H7 (cell line): ENCODE results near the gene POLD2. TPM values are rescaled to one million over a fixed set of nuclear protein-coding genes. Genes with fewer than 3 reads are reported as not detected.

Experiments
- DNase-seq: peaks from one replicate; pipeline ENCODE4 v3.0.0; 2012
- H3K27me3 ChIP-seq: 2 replicates; pipeline ENCODE4 v1.6.0; 2011; ENCODE audit warnings: mild to moderate bottlenecking, low read length; ENCODE audit not compliant: control insufficient read depth, insufficient read depth
- H3K36me3 ChIP-seq: replicated peaks from 2 replicates; pipeline ENCODE4 v1.5.1; 2011; ENCODE audit warnings: low read length; ENCODE audit not compliant: control insufficient read depth, insufficient read depth
- H3K4me3 ChIP-seq: 2 replicates; pipeline ENCODE4 v1.5.1; 2011; ENCODE audit warnings: low read depth, mild to moderate bottlenecking, control low read depth, low read length, moderate library complexity; ENCODE audit not compliant: insufficient read depth
- total RNA-seq: library from RNA; depleted of rRNA; stranded (reverse); fragments of >200 nt; shearing (Covaris generic); gene quantifications from 2 replicates; pipeline ENCODE4 v1.2.3, GENCODE V29; 2014

POLD2 gene
- total RNA-seq, 1 experiment from 2014 or later: 134 TPM

DNA sequence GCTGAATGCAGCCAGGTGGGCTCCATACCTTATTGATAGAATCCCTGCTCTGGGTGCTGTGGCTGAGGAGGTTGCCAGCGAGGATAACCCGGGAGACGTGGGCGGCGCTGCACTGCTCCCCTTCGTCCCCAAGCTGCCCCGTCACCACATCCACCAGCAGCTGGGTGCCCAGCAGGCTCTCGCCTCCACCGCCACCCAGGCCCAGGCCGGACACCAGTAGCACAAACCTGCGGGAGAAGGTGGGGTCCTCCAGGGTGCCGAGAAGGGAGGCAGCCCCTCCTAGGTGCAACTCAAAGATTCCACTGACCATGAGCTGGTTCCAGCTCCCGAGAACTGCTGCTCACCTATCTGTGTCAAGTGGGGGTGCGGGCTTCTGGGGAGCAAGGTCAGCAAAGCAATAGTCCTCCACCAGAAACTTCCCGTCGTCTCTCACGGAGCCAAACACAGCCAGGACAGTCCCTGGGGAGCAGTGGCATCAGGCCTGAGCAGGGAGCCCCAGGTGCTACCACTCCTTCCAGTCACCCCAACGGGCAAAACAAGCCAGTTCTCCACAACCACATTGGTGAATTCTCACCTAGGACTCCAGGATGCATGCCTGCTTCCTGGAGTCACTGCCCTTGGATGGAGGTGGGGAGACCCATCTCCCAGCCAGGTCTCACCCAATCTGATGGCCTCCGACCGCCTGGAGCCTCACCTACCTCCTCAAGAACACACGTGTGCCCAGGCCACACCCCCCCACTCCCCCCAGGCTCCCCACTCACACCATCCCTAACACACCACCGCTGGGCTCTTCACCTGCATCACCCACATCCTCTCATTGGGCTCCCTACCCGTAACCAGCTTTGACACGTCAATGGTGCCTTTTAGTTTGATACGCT lies 6.3 kb downstream of the POLD2 start:
- Histone ChIP-seq H3K27me3 (no peaks in the 10 kb centered on the region), H3K36me3 (peaks cover 35% of the 10 kb centered on the region), H3K4me3 (no peak overlapping the region)
- no peak for DNase-seq

GRCh38 chr7:44116087-44116788 lies 7.1 kb downstream of the POLD2 start:
- Histone ChIP-seq H3K27me3 (no peaks in the 10 kb centered on the region), H3K4me3 (no peak overlapping the region), H3K36me3 (peaks cover 32% of the 10 kb centered on the region)

GRCh38 chr7:44114586-44115310 lies 8.6 kb downstream of the POLD2 start:
- DNase-seq: no peak
- H3K27me3 ChIP-seq: no peaks in the 10 kb centered on the region
- H3K36me3 ChIP-seq: peaks cover 26% of the 10 kb centered on the region
- no peak overlapping the region for H3K4me3 ChIP-seq

More at GRCh38 chr7:44116087-44116788, 7.1 kb downstream of the POLD2 start:
- peak; percentile 51 for DNase-seq

GRCh38 chr7:44113764-44114354 lies 9.5 kb downstream of the POLD2 start:
- DNase-seq: no peak
- Histone ChIP-seq H3K36me3 (peaks cover 20% of the 10 kb centered on the region), H3K4me3 (peak overlapping the region; percentile 23; the same call in 1 of the 2 replicates), H3K27me3 (no peaks in the 10 kb centered on the region)

DNA sequence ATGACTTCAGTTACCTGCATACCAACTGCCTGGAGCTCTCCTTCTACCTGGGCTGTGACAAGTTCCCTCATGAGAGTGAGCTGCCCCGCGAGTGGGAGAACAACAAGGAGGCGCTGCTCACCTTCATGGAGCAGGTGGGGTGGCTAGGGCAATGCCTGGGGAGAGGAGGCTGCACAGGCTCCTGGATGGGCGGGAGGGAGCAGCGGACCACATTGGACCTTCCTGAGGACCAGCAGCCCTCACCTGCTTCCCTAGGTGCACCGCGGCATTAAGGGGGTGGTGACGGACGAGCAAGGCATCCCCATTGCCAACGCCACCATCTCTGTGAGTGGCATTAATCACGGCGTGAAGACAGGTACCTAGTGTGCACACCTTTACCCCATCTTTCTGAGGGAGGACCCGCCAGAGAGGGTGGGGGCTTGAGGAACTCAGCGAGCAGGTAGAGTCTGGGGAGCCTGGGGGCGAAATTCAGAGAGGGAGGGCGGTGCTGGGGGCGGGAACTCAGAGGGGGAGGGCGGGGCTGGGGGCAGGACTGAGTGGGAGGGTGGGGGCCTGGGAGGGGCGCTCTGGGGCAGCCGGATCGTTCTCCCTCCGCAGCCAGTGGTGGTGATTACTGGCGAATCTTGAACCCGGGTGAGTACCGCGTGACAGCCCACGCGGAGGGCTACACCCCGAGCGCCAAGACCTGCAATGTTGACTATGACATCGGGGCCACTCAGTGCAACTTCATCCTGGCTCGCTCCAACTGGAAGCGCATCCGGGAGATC lies 10.2 kb downstream of the POLD2 start:
- Histone ChIP-seq H3K27me3 (no peaks in the 10 kb centered on the region), H3K36me3 (peaks cover 18% of the 10 kb centered on the region), H3K4me3 (peak overlapping the region; percentile 38)
- DNase-seq: peak; percentile 77

DNA sequence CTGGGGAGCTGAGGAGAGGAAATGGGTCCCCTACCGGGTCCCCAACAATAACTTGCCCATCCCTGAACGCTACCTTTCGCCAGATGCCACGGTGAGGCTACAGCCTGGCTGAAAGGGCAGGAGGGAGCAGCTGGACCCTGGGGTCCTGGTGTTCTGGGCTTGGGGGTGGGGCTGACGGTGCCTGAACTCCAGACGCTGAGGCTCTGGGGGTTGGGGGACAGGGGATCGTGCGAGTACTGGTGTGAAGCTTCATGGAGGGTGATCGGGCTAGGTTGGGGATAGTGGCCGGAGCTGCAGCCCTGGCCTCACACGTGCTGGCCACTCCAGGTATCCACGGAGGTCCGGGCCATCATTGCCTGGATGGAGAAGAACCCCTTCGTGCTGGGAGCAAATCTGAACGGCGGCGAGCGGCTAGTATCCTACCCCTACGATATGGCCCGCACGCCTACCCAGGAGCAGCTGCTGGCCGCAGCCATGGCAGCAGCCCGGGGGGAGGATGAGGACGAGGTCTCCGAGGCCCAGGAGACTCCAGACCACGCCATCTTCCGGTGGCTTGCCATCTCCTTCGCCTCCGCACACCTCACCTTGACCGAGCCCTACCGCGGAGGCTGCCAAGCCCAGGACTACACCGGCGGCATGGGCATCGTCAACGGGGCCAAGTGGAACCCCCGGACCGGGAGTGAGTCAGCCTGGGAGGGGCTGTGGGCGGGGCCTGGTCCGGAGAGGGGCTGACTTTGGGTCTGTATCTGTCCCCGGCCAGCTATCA lies 10.9 kb downstream of the POLD2 start:
- H3K36me3 ChIP-seq: peaks cover 15% of the 10 kb centered on the region
- H3K4me3 ChIP-seq: peak overlapping the region; percentile 38
- peak; percentile 83 for DNase-seq
- H3K27me3 ChIP-seq: no peaks in the 10 kb centered on the region

DNA sequence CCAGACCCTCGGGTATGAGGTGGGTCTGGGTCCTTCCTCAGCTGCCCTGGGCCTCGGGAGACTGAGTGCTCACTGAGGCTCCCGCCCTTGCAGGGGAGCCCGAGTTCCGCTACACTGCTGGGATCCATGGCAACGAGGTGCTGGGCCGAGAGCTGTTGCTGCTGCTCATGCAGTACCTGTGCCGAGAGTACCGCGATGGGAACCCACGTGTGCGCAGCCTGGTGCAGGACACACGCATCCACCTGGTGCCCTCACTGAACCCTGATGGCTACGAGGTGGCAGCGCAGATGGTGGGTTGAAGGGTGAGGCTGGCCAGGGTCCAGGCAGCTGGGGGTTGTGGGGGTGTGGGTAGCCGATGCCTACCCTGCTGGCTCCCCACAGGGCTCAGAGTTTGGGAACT lies 11.6 kb downstream of the POLD2 start:
- Histone ChIP-seq H3K36me3 (peaks cover 12% of the 10 kb centered on the region), H3K4me3 (no peak overlapping the region), H3K27me3 (no peaks in the 10 kb centered on the region)
- peak; percentile 57 for DNase-seq

DNA sequence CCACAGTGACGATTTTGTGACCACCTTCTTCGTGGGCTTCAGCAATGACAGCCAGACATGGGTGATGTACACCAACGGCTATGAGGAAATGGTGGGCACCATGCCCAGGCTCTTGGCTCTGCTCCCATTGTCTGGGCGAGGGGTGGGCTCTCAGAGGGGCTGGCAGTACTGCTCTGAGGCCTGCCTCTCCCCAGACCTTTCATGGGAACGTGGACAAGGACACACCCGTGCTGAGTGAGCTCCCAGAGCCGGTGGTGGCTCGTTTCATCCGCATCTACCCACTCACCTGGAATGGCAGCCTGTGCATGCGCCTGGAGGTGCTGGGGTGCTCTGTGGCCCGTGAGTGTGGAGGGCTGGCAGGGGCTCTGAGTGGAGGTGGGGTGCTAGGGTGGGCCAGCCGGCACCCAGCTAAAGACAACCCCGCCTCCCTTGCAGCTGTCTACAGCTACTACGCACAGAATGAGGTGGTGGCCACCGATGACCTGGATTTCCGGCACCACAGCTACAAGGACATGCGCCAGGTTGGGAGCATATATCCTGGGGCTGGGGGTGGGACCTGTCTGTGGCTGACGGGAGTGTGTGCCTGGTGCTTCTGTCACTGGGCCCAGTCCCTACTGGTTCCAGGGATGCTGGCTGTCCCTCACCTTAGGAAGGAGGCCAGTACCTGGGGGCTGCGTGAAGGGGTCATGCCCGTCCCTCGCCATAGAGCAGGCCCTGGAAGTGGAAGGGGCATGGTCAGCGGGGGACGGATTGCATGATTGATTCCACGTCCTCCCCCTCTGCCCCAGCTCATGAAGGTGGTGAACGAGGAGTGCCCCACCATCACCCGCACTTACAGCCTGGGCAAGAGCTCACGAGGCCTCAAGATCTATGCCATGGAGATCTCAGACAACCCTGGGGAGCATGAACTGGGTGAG lies 12.4 kb downstream of the POLD2 start:
- Histone ChIP-seq H3K36me3 (peaks cover 12% of the 10 kb centered on the region), H3K27me3 (no peaks in the 10 kb centered on the region), H3K4me3 (no peak overlapping the region)
- peak; percentile 41 for DNase-seq

DNA sequence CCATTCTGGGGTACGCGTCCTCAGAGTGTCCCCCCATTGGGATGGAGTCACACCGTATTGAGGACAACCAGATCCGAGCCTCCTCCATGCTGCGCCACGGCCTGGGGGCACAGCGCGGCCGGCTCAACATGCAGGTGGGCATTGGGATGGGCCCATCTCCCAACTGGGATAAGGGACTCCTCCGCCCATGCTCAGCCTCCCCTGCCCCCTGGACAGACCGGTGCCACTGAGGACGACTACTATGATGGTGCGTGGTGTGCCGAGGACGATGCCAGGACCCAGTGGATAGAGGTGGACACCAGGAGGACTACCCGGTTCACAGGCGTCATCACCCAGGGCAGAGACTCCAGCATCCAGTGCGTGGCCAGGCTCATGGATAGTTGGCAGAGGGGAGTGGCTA lies 13.4 kb downstream of the POLD2 start:
- no peak overlapping the region for H3K4me3 ChIP-seq
- H3K27me3 ChIP-seq: peaks cover 3% of the 10 kb centered on the region
- H3K36me3 ChIP-seq: peaks cover 7% of the 10 kb centered on the region
- peak; percentile 50 for DNase-seq

- Histone ChIP-seq H3K36me3 (peaks cover under 1% of the 10 kb centered on the region; the same call in 1 of the 2 replicates), H3K27me3 (peaks cover 7% of the 10 kb centered on the region)
These were observed 14.3 kb downstream of the POLD2 start for GRCh38 chr7:44108768-44109750.

GRCh38 chr7:44107961-44108767 lies 15.2 kb downstream of the POLD2 start:
- H3K27me3 ChIP-seq: peaks cover 10% of the 10 kb centered on the region
- H3K36me3 ChIP-seq: no peaks in the 10 kb centered on the region; the same call in 1 of the 2 replicates
- no peak overlapping the region for H3K4me3 ChIP-seq
- DNase-seq: peak; percentile 54

More at GRCh38 chr7:44108768-44109750, 14.3 kb downstream of the POLD2 start:
- H3K4me3 ChIP-seq: no peak overlapping the region
- DNase-seq: peak; percentile 77
